Activated naive CD8-positive, alpha-beta T cell treated with anti-CD3 and anti-CD28 coated beads, Interleukin-2, amount 50 U/mL, for 24 hours (primary cell): ENCODE data around the gene MBP.

Source experiments
- ATAC-seq: fragments of 150-1000 bp; cut with Tn5 transposase; one replicate; pipeline ENCODE4 v1.10.0; 2021
- DNase-seq: peaks from one replicate; pipeline ENCODE4 v3.0.0; 2021
- H3K27ac Mint-ChIP-seq: one replicate; pipeline ENCODE4 v1.8.0; 2021; ENCODE audit warnings: mild to moderate bottlenecking, mixed read lengths
- H3K27me3 Mint-ChIP-seq: one replicate; pipeline ENCODE4 v1.8.0; 2021; ENCODE audit warnings: mixed read lengths
- H3K36me3 Mint-ChIP-seq: one replicate; pipeline ENCODE4 v1.8.0; 2021; ENCODE audit warnings: low read depth, mixed read lengths
- H3K4me1 Mint-ChIP-seq: one replicate; pipeline ENCODE4 v1.8.0; 2021; ENCODE audit warnings: mixed read lengths
- H3K4me3 Mint-ChIP-seq: one replicate; pipeline ENCODE4 v1.8.0; 2021; ENCODE audit warnings: mild to moderate bottlenecking, moderate library complexity, mixed read lengths
- H3K9me3 Mint-ChIP-seq: one replicate; pipeline ENCODE4 v1.8.0; 2021; ENCODE audit warnings: mixed read lengths

Gene MBP

GRCh38 chr18:77060151-77060550 lies 72.4 kb downstream of the MBP start:
- Mint-ChIP-seq H3K27me3 (no peaks in the 10 kb centered on the region), H3K27ac (no peak overlapping the region), H3K9me3 (peaks cover 4% of the 10 kb centered on the region), H3K4me1 (peaks cover 86% of the 10 kb centered on the region), H3K4me3 (no peak overlapping the region), H3K36me3 (peaks cover 48% of the 10 kb centered on the region)
- DNase-seq = no peak
- ATAC-seq = no peak

DNA sequence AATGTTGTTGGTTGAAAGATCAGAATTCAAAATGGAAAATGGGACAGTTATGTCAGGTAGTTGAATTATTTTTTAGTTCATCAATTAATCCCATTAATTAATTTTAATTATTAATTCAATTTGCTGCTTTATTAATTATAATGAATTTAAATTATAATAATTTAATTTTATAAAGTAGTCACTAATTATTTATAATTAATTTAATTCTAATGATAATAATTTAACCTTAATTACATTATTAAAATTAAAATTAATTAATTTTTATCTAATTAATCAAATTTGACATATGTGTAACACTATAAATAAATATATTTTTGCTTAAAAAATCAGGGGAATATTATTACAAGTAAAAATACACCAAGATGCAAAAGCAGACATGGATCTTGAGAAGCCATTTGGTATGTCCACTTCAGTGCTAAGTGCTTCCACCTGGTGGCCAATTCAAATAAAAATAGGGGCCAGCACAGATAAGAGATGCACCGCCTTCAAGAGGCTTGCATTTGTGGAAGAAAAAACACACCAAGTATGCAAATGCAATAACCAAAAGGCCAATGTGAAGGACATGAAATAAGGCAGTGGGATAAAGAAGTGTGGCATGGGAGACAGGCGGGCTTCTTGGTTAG lies 73.2 kb downstream of the MBP start:
- H3K4me3 Mint-ChIP-seq = no peak overlapping the region
- no peaks in the 10 kb centered on the region for H3K27me3 Mint-ChIP-seq
- H3K4me1 Mint-ChIP-seq = peaks cover 86% of the 10 kb centered on the region
- peaks cover 4% of the 10 kb centered on the region for H3K9me3 Mint-ChIP-seq
- H3K36me3 Mint-ChIP-seq = peaks cover 42% of the 10 kb centered on the region
- peak overlapping the region; percentile 23 for H3K27ac Mint-ChIP-seq
- DNase-seq (no peak), ATAC-seq (no peak)

DNA sequence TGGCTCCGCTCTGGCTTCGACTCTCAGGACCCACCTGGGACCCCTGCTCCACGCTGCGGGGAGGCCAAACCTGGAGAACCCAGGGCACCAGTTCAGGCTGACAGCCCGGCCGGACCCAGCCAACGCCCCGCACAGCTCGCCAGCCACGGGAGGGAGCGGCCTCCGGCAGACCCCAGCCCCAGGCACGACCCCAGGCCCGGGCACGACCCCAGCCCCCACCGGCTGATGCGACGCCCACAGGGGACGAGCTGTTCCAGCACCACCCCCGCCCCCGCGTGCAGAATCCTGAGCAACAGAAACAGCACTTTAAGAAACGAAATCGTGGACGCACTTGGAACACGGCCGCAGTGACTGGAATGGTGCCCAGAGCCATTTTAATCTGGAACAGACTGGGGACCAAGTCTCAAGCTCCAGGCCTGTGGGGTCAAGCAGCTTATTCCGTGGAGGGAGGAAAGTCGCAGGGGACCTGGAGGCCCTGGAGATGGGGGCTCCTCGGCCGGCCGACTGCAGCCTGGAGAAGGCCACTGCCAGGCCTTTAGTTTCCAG lies 74.2 kb downstream of the MBP start:
- DNase-seq = no peak
- Mint-ChIP-seq H3K27ac (no peak overlapping the region), H3K36me3 (peaks cover 35% of the 10 kb centered on the region), H3K27me3 (no peaks in the 10 kb centered on the region), H3K9me3 (peaks cover 3% of the 10 kb centered on the region), H3K4me3 (no peak overlapping the region), H3K4me1 (peaks cover 86% of the 10 kb centered on the region)
- ATAC-seq = no peak

DNA sequence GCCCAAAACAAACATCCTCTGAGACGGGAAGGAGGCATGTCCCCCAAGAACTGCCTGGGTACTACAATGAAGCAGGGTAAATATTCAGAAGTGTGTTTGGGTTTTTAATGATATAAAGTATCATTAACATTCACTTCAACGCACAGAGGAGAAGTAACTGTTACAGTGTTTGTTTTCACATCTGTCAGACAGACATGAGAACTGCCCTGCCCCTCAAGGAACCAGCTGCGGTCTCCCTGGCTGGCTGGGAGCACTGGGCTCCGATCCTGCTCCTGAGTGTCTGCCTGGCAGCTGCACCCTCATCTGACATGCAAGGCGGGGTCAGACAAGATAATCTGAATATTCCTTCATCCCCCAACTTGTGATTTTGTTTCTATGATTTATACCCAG lies 75.6 kb downstream of the MBP start:
- DNase-seq = no peak
- ATAC-seq = no peak
- H3K4me3 Mint-ChIP-seq = no peak overlapping the region
- H3K4me1 Mint-ChIP-seq = peaks cover 83% of the 10 kb centered on the region
- no peaks in the 10 kb centered on the region for H3K27me3 Mint-ChIP-seq
- peaks cover 23% of the 10 kb centered on the region for H3K36me3 Mint-ChIP-seq
- H3K9me3 Mint-ChIP-seq = no peaks in the 10 kb centered on the region
- H3K27ac Mint-ChIP-seq = peak overlapping the region; percentile 89

DNA sequence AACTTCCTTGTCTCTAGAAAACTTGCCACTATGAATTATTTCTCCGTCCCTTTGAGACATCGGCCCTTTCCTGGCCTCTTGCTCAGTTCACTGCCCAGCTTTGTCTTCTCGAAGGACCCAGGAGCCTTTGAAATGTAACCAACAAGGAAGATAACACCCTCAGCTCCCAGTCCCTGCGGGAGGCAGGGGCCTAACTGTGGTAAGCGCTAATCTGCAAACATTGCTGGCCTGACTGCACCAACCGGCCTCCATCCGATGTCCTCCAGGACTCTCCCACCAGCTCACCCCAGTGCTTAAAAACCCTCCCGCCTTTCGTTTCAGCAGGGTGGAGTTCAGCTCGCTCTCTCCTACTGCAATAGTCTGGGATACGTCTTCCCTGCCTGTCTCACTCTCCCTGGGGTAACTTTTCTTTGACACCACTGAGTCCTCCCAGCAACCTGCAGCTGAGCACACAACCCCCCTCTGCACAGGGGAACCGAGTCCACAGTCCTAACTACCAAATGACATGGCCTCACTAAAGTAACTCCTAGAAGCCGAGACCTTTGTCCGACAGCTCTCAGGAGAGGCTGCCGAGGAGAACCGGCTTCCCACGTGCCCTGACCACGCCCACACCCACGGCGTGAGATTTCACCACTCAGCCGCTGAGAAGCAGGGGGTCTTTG lies 76.1 kb downstream of the MBP start:
- ATAC-seq (no peak), DNase-seq (no peak)
- Mint-ChIP-seq H3K4me3 (peak overlapping the region; percentile 52), H3K27me3 (no peaks in the 10 kb centered on the region), H3K36me3 (peaks cover 19% of the 10 kb centered on the region), H3K4me1 (peaks cover 79% of the 10 kb centered on the region), H3K9me3 (no peaks in the 10 kb centered on the region), H3K27ac (peak overlapping the region; percentile 89)

GRCh38 chr18:77055429-77056300 lies 76.9 kb downstream of the MBP start:
- Mint-ChIP-seq H3K9me3 (no peaks in the 10 kb centered on the region), H3K27me3 (no peaks in the 10 kb centered on the region), H3K27ac (peak overlapping the region; percentile 89), H3K4me3 (peak overlapping the region; percentile 81), H3K36me3 (peaks cover 16% of the 10 kb centered on the region), H3K4me1 (peaks cover 72% of the 10 kb centered on the region)
- DNase-seq = no peak
- ATAC-seq = no peak

DNA sequence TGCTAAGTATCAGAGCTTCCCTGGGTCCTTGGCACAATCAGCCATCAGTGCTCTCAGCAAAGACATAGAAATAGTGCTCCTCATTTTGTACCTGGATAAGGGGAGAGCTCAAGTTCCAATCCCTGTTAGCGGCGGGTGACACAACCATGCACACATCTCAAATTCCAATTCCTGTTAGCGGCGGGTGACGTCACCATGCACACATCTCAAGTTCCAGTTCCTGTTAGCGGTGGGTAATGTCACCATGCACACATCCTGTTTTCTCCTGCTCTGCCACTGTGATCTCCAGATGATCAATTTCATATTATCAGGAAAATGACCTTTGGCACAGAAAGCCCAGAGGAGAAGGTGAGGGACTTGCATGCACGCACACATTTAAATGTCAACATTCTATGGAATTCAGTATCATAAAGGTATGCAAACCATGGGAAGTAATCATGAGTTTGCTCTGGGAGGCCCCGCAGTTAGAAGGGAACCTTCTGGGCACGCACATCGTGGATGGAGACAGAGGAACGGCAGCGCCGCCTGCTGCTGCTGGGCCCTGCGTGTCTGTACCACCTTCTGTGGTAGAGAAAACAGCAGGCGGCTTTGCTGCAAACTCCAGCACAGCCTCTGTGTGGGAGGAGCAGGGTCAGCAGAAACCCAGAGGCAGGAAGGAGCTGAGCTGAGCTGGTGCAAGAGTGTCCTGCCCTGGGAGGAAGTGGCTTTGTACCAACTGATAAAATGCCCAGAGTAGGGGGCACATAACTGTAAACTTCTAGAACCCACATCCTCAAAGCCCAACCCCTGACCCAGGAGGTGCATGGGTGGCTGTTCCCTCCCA lies 77.8 kb downstream of the MBP start:
- H3K36me3 Mint-ChIP-seq = peaks cover 16% of the 10 kb centered on the region
- H3K27ac Mint-ChIP-seq = peak overlapping the region; percentile 89
- no peaks in the 10 kb centered on the region for H3K9me3 Mint-ChIP-seq
- no peaks in the 10 kb centered on the region for H3K27me3 Mint-ChIP-seq
- peaks cover 66% of the 10 kb centered on the region for H3K4me1 Mint-ChIP-seq
- DNase-seq = peak; percentile 80
- peak; percentile 82 for ATAC-seq
- H3K4me3 Mint-ChIP-seq = peak overlapping the region; percentile 81

GRCh38 chr18:77054288-77054605 lies 78.3 kb downstream of the MBP start:
- ATAC-seq (peak; percentile 41), DNase-seq (no peak)
- peaks cover 63% of the 10 kb centered on the region for H3K4me1 Mint-ChIP-seq
- peak overlapping the region; percentile 89 for H3K27ac Mint-ChIP-seq
- H3K9me3 Mint-ChIP-seq = no peaks in the 10 kb centered on the region
- H3K27me3 Mint-ChIP-seq = no peaks in the 10 kb centered on the region
- peak overlapping the region; percentile 81 for H3K4me3 Mint-ChIP-seq
- peaks cover 13% of the 10 kb centered on the region for H3K36me3 Mint-ChIP-seq

GRCh38 chr18:77053616-77054287 lies 78.8 kb downstream of the MBP start:
- peaks cover 59% of the 10 kb centered on the region for H3K4me1 Mint-ChIP-seq
- H3K9me3 Mint-ChIP-seq = no peaks in the 10 kb centered on the region
- ATAC-seq = no peak
- peak overlapping the region; percentile 81 for H3K4me3 Mint-ChIP-seq
- no peaks in the 10 kb centered on the region for H3K27me3 Mint-ChIP-seq
- H3K27ac Mint-ChIP-seq = peak overlapping the region; percentile 89
- peaks cover 9% of the 10 kb centered on the region for H3K36me3 Mint-ChIP-seq
- DNase-seq = no peak

GRCh38 chr18:77052983-77053309 lies 79.6 kb downstream of the MBP start:
- ATAC-seq = no peak
- Mint-ChIP-seq H3K4me3 (no peak overlapping the region), H3K9me3 (no peaks in the 10 kb centered on the region), H3K27ac (peak overlapping the region; percentile 89), H3K27me3 (no peaks in the 10 kb centered on the region), H3K36me3 (peaks cover 12% of the 10 kb centered on the region), H3K4me1 (peaks cover 60% of the 10 kb centered on the region)
- no peak for DNase-seq

DNA sequence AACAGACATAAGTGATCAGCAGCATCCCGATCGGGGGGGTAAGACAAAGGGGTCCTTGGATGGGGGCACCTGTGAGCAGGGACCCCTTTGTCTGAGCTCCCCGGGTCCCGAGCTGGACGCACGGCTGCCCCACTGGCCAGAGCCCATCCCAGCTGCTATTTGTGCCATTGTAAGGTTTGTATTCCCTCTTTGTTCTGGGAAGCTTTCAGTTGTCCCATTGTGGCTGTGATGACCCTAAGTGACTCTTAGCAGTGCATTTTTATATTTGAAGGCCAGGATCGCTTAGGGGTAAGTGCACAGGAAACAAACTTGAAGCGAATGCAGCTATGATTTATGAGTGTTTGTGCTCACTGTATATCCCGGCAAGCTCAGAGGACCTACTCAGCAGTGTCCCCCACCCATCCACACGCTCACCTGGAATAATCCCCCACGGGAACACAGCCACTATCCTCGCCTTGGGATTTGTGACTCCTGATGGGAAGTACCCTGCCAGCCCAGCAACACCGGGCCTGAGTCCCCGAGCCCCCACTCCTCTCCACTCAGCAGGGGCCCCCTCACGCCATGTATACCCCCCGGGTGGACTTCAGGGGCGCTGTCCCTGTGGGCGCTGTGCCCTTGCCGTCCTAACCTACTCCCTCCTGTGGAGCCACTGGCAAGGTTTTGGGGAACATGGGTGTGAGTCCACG lies 80.1 kb downstream of the MBP start:
- ATAC-seq (no peak), DNase-seq (no peak)
- peaks cover 60% of the 10 kb centered on the region for H3K4me1 Mint-ChIP-seq
- H3K27ac Mint-ChIP-seq = peak overlapping the region; percentile 89
- H3K27me3 Mint-ChIP-seq = no peaks in the 10 kb centered on the region
- H3K9me3 Mint-ChIP-seq = no peaks in the 10 kb centered on the region
- no peak overlapping the region for H3K4me3 Mint-ChIP-seq
- peaks cover 15% of the 10 kb centered on the region for H3K36me3 Mint-ChIP-seq

- ATAC-seq (no peak), DNase-seq (no peak)
- H3K4me3 Mint-ChIP-seq = no peak overlapping the region
- no peaks in the 10 kb centered on the region for H3K27me3 Mint-ChIP-seq
- peaks cover 18% of the 10 kb centered on the region for H3K36me3 Mint-ChIP-seq
- H3K9me3 Mint-ChIP-seq = no peaks in the 10 kb centered on the region
- H3K4me1 Mint-ChIP-seq = peaks cover 53% of the 10 kb centered on the region
- H3K27ac Mint-ChIP-seq = no peak overlapping the region
Measured at GRCh38 chr18:77051581-77052296, 80.8 kb downstream of the MBP start.

GRCh38 chr18:77049938-77050337 lies 82.6 kb downstream of the MBP start:
- Mint-ChIP-seq H3K4me1 (peaks cover 35% of the 10 kb centered on the region), H3K4me3 (no peak overlapping the region), H3K27me3 (no peaks in the 10 kb centered on the region), H3K27ac (no peak overlapping the region), H3K9me3 (no peaks in the 10 kb centered on the region), H3K36me3 (peaks cover 18% of the 10 kb centered on the region)
- ATAC-seq = no peak
- no peak for DNase-seq
